ENCODE results near the gene CAGE1.
"Not testable (repeated sequence)": the region's sequence is repeated elsewhere in the genome, so short reads cannot be mapped to it uniquely, and the experiment has no call there.

Gene CAGE1

DNA sequence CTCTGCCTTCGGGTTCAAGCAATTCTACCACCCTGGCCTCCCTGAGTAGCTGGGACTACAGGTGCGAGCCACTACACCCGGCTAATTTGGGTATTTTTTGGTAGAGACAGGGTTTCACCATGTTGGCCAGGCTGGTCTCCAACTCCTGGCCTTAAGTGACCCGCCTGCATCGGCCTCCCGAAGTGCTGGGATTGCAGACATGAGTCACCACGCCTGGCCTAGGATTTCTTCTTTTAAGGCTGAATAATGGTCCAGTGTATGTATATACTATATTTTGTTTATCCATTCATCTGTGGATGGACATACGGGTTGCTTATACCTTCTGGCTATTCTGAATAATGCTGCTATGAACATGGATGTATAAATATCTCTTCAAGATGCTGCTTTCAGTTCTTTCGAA lies 17.2 kb upstream of the CAGE1 start:
- DNase-seq = no peak

DNA sequence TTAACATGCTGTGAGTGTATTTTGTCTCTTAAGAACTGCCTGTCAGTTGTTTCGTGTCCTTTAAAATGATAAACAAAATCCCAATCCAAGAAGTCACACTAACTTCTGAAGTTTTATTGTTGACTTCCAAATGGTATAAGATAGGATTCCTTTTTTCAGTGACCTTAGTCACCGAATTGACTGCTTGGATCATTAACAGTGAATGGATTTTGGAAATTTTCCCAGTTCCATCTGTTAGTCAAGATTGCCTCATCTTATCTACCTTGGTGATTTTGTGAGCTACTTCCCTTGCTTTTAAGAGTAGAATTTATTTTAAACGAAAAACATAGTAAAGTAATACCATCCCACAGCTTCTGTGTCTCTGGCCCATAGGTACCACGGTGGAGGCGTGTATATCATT lies 15.0 kb upstream of the CAGE1 start:
- no peak for DNase-seq

DNA sequence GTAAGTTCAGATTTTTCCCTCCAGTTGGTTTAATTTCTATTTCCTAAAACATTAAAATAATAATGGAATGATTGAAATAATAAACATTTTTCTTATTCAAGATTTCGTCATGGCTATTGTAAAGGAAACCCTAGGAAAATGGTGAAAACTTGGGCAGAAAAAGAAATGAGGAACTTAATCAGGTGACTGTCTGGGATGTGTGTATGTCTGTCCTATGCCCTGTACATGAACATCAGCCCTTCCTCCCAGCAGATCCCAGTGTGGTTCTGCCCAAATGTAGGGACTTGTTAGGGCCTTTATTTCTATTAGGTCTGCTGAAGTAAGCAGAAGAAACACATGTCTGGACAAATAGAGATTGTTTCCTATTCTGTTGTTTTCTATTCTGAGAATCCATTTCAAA lies 13.2 kb upstream of the CAGE1 start:
- DNase-seq = no peak

DNA sequence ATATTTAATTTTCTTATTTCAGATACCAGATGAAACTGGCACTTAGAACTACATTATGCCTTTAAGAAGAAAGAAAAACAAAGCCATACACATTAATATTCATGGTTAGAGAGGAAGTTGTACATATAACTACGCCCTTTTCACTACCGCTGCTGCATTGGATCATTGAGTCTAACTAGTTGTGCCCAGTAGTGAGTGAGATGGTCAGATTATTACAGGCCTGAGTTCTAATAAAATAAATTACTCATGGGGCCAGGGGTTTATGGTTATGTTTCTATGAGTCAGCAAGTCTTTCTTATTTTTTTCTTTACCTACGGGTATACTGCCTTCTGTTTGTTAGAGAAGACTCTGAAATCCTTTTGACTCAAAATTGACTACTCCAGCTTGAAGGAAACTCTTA lies 11.5 kb upstream of the CAGE1 start:
- no peak for DNase-seq

DNA sequence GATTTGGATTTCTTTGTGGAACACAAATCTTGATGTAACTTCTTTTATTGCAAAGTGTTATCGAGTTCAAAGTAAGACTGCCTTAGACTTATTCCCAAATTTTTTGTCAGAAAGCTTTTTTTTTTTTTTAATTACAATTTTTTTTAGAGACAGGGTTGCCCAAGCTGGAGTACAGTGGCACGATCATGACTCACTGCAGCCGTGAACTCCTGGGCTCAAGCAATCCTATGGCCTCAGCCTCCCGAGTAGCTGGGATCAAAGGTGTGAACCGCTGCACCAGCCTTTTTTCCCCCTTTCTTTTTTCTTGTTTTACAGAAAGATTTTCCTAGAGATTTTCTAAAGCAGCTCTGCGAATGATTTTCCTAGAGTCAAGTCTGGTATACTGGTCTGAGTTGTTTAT lies 2.9 kb upstream of the CAGE1 start:
- no peak for DNase-seq

DNA sequence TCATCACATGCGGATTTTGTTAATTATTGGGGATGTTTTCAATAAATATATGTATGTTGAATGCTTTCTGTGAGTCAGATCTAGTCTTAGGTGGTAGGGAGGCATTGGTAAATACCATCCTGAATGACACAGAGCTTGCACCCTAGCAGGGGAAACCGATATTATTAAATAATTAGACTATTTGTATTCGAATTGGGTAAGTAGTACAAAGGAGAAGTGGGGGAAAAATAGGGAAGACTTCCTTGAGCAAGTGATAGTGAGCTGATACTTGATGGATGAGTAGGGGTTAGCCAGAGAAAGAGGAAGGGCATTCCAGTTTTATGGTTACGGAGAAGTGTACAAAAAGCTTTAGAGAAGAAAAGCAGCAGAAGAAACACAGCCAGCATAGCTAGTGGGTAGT lies 1.6 kb upstream of the CAGE1 start:
- no peak for DNase-seq

DNA sequence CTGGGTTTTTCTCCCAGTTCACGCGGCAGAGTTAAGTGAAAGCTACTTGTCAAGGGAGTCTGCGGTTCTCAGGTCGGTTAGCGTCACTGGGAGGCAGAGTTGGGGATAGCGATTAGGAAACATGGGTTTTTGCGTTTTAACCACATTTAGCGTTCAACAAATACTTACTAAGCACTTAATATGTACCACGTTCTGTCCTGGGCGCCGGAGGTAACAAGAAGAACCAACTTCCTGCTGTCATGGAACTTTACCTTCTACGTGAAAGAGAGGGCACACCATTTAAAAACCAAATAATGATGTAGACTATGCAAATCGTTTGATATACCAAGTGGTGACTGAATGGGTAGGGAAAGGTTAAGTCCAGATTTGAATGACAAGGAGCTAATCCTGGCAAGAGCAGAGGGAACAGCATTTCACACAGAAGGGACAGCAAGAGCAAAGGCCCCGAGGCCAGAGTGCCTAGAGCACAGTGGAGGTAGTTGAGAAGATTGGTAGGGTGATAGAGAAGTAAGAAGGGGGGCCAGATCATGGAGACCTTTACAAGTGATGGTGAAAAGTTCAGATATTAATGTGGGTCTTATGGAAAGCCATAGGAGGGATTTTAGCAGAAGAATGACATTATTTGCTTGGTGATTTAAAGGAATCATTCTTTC lies 810 bp upstream of the CAGE1 start:
- DNase-seq = no peak

DNA sequence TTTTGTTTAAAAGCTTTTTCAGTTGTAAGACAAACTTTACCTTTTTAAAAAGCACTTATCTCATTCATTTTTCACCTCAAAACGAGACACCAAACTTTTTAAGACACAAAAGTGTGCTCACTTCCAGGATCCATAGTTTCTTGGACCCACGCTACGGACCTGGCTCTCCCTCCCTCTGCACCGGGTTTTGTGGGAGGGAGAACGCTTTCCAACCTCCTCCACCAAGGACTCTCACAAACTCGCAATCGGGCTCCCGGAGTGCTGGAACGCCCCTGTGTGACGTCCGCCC lies 436 bp downstream of the CAGE1 start:
- no peak for DNase-seq

DNA sequence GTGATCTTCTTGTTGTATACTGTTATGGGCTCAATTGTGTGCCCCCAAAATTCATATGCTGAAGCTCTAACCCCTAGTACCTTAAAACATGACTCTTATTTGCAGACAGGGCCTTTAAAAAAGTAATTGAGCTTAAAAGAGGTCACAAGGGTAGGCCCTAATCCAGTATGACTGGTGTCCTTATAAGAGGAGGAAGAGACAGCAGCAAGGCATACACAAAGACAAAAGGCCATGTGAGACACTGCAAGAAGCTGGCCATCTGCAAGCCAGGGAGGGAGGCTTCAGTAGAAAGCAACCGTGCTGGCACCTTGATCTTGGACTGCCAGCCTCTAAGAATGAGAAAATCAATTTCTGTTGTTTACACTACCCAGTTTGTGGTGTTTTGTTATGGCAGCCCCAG lies 8.4 kb downstream of the CAGE1 start:
- no peak for DNase-seq

DNA sequence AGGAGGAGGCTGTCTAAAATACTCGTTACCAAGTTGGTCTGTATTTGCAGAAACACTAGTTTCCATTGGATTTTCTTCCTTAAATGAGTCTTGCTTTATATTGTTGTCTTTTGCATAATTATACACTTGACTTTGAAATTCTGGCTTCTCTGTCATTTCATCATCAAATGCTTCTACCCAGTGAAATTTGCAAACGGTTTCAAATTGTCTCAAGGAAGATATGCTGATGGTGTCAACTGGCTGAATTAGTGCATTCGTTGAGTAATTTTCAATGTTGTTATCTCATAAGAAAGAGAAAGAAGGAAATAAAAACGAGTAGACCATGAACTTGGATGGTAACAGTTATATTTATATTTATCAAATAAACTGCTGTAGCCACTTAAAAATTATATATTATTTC lies 10.8 kb downstream of the CAGE1 start:
- DNase-seq = no peak

DNA sequence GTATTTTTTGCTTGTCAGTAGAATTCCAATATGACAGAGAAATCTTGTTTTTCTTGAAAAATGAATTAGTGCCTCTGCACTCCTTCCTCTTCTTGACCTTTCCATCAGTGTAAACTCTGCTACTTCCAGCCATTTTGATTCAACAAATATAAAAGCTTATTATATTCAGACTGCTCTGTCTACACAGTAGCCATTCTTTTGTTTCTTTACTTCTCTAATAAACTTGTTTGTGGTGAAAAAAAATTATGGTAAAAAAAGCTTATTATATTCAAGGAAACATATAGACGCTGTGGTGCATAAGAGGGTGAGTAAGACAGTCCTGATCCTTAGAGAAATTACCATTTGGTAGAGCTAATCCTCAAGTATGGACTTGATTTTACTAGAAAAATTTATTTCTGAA lies 11.6 kb downstream of the CAGE1 start:
- DNase-seq = no peak

DNA sequence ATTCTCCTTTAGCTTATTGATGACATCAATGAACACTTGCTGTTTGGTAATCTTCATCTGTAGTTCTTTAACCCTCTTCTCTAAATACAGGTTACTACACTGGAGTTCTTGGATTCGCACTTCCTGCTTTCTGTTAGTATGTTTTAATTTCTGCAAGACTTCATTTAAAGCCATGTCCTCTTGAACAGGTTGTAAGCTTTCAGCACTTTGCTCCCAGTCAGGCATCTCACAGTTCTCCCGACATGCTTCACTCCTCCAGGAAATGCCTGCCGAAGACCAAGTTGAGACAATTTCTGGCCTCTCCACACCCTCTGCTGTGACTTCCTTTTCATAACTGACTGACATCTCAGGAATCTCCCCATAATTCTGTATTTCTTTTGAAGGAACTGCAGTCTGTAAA lies 15.8 kb downstream of the CAGE1 start:
- DNase-seq = no peak

DNA sequence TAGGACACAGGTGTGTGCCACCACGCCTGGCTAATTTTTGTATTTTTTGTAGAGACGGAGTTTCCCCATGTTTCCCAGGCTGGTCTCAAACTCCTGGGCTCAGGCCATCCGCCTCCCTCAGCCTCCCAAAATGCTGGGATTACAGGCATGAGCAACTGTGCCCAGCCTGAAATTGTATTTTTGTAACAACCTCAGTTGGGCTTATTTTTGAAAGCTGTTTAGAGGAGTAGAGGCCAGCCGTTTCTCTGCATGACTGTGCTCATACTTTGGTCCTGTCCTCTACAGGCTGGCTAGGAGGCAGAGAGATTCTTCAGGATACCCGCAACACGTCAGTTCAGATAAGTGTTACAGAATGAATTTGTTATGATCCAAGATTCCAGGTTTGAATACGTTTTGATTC lies 22.1 kb downstream of the CAGE1 start:
- no peak for DNase-seq

DNA sequence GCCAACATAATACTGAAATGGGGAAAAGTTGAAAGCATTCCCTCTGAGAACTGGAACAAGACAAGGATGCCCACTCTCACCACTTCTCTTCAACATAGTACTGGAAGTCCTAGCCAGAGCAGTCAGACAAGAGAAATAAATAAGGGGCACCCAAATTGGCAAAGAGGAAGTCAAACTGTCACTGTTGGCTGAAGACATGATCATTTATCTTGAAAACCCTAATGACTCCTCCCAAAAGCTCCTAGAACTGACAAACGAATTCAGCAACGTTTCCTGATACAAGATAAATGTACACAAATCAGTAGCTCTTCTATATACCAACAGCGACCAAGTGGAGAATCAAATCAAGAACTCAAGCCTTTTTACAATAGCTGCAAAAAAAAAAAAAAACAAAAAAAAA lies 37.6 kb downstream of the CAGE1 start:
- DNase-seq = not testable (repeated sequence)

DNA sequence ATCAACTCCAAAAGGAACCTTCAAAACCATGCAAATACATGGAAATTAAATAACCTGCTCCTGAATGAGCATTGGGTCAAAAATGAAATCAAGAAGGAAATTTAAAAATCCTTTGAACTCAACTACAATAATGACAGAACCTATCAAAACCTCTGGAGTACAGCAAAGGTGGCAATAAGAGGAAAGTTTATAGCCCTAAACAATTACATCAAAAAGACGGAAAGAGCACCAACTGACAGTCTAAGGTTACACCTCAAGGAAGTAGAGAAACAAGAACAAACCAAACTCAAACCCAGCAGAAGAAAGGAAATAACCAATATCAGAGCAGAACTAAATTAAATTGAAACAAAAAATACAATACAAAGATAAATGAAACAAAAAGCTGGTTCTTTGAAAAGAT lies 39.0 kb downstream of the CAGE1 start:
- not testable (repeated sequence) for DNase-seq

DNA sequence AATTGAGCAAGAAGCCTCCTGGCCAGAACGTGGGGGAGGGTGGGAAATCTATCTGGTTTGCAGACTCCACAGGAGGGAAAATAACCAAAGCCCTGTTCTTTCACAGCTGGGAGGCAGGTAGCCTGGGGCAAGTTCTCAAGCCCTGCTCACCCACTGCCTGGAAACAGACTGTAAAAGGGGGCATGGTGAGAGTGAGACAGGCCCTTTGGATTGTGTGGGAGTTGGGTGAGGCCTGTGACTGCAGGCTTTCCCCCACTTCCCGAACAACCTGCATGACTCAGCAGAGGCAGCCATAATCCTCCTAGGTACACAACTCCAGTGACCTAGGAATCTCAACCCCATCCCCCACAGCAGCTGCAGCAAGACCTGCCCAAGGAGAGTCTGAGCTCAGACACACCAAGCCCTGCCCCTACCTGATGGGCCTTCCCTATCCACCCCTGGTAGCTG lies 42.0 kb downstream of the CAGE1 start:
- not testable (repeated sequence) for DNase-seq

DNA sequence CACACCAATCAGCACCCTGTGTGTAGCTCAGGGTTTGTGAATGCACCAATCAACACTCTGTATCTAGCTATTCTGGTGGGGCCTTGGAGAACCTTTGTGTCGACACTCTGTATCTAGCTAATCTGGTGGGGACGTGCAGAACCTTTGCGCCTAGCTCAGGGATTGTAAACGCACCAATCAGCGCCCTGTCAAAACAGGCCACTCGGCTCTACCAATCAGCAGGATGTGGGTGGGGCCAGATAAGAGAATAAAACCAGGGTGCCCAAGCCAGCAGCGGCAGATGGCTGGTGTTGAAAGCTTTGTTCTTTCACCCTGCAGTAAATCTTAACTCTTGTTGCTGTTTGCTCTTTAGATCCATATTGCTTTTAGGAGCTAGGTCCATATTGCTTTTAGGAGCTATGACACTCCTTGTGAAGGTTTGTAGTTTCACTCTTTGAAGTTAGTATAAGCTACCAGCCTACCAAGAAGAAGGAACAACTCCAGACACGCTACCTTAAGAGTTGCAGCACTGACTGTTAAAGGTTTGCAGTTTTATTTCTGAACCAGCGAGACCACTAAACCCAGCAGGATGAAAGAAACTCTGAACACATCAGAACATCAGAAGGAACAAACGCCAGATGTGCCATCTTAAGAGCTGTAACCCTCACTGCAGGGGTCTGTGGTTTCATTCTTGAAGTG lies 44.6 kb downstream of the CAGE1 start:
- not testable (repeated sequence) for DNase-seq

DNA sequence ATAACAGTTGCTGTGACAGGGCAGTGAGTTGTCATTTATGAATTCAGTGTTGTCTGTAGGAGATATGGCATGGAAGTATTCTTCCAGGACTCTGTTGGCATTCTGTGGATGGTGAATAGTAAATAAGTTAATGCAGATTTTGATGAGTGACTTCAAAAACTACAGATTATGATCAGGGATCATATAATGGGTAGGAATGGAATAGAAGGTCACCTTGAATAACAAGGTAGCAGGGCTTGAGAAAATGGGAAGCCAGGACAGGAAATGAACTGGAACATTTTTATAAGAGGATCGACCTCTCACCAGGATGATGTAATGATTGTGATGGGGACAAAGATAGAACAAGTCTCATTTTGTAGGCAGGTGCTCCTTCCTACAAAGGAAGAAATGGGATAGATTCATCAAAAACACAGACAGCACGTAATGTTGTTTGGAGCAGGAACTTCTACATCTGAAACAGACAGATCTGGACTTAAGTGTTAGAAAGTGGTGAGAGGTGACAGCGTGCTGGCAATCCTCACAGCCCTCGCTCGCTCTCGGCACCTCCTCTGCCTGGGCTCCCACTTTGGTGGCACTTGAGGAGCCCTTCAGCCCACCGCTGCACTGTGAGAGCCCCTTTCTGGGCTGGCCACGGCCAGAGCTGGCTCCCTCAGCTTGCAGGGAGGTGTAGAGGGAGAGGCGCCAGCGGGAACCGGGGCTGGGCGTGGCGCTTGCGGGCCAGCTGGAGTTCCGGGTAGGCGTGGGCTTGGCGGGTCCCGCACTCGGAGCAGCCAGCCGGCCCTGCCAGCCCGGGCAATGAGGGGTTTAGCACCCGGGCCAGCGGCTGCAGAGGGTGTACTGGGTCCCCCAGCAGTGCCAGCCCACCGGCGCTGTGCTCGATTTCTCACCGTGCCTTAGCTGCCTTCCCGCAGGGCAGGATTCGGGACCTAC lies 45.7 kb downstream of the CAGE1 start:
- DNase-seq = no peak

DNA sequence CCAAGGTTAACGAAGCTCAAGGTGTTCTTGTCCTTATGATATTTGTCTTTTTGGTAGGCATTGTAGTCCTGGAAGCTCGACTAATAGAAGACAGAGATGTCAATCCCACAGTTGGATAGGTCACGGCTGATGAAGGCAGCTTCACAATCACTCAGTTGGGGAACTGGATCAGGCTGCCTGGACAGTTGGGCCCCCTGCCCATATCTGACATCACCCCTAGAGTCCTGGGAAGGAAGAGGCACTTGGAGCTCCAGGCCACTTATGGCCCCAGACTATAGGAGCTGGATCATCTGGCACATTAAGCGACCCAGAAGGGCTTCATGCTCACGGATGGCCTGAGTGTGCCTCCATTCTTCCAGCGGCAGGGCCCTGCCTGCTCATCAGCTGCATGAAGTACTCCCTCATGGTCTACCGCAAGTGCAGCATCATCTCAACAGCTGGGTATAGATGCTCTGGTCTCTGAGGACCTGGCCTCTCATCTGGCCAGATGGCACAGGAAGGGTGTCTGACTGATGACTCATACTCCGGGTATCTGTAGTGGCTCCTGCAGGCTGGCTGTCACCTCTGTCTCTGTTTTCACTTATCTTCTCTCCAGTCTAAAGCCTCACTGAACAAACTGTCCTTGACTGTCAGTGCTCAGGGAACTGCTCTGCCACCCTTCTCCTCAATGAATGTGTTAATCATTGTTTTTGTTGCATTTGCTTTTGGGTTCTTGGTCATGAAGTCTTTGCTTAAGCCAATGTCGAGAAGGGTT lies 47.4 kb downstream of the CAGE1 start:
- DNase-seq = no peak

DNA sequence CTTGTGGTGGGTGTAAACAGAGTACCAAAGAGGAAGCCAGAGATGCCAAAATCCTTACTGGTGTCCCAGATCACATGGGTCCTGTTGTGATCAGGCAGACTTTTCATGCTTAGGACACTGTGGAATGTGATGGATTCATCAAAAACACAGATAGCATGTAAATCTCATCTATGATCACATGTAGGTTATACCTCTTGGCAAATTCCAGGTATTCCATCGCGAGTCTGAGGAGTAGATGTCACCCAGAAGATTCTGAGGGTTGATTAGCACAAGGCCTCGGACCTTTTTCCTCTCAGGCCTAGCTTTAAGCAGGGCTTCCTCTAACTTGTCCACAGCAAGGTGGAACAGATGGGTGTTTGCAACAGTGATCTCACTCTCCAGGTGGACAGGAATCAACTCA lies 48.3 kb downstream of the CAGE1 start:
- no peak for DNase-seq

DNA sequence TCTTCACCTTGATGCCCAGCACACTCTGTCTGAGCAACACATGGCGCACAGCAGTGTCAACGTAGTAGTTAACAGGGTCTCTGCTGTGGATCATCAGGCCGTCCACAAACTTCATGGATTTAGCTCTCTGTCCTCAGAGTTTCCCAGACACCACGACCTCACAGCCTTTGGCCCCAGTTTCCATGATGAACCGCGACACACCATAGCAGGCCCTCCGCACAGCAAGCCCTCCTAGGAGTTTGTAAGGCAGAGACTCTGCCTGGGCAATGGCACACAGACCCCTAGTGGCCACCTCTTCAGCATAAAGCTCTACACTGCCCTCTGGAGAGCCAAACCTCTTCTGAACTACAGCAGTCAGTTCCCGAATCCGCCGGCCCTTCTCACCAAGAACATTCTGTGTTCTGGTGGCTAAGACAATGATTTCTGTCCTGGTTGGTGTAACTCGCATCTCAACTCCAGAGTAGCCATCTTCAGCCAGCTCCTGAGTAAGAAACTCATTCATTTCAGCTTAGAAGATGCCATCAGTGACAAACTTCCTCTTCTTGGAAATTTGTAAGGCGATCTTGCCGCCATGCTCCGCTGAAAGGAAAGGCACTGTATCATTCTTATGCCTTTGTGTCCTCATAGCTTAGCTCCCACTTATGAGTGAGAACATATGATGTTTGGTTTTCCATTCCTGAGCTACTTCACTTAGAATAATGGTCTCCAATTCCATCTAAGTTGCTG lies 50.4 kb downstream of the CAGE1 start:
- not testable (repeated sequence) for DNase-seq

DNA sequence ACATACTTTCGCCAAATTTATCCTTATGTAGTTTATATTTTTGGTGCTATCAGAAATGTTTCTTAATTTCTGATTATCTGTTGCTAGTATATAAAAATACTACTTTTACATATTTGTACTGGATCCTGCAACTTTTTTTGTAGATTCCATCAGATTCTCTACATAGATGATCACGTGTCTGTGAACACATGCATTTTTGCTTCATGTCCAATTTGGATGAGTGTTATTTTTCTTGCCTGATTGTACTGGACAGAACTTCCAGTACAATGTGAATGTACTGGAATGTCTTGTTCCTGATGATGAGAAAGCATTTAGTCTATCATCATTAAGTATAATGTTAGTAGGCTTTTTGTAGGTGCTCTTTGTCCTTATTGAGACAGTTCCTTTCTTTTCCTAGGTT lies 51.5 kb downstream of the CAGE1 start:
- DNase-seq = no peak

DNA sequence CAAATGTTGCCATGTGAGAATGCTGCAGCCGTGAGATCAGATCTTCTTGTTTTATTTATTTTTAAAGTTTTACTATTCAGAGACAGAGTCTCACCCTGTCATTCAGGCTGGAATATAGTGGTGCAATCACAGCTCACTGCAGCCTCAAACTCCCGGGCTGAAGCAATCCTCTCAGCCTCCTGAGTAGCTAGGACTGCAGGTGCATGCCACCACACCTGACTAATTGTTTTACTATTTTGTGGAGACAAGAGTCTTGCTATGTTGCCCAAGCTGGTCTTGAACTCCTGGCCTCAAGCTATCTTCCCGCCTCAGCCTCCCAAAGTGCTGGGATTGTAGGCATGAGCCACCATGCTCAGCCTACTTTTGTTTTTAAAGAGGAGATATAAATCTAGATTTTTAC lies 54.0 kb downstream of the CAGE1 start:
- no peak for DNase-seq

Data from NCI-H774 (cell line).